H1 (cell line): ENCODE measurements around the gene ELOF1. TPM values are rescaled to one million over a fixed set of nuclear protein-coding genes. Genes with fewer than 3 reads are reported as not detected.

Experiments
- EGR1 ChIP-seq: IDR thresholded peaks from 2 replicates; pipeline ENCODE4 v1.6.1; 2011; ENCODE audit warnings: low read depth, low read length, borderline replicate concordance
- EP300 ChIP-seq, 2 experiments: IDR thresholded peaks; 1 replicate in 1 of 2; 2 replicates in 1 of 2; pipeline ENCODE4 v1.6.1; 2011 to 2012; ENCODE audit warnings: low read depth in 2 of 2, low read length in 2 of 2, mild to moderate bottlenecking in 2 of 2, borderline replicate concordance in 1 of 2, inconsistent platforms in 1 of 2, moderate library complexity in 1 of 2
- JUN ChIP-seq: IDR thresholded peaks from 2 replicates; pipeline ENCODE4 v1.6.1; 2011; ENCODE audit warnings: low read depth, mild to moderate bottlenecking, improper control_type of control experiment, low read length
- KDM1A ChIP-seq: fragments of 200-600, 300-600 bp; sonication (generic); IDR thresholded peaks from 2 replicates; pipeline ENCODE4 v1.7.1; 2016; ENCODE audit warnings: mild to moderate bottlenecking, low read length, borderline replicate concordance
- RAD21 ChIP-seq, 2 experiments: IDR thresholded peaks in 1 of 2; conservative IDR thresholded peaks in 1 of 2; 2 replicates each; pipeline ENCODE4 v1.6.1; 2011; ENCODE audit warnings: low read depth in 2 of 2, low read length in 2 of 2, improper control_type of control experiment in 1 of 2, inconsistent platforms in 1 of 2, mild to moderate bottlenecking in 1 of 2, moderate library complexity in 1 of 2
- RFX5 ChIP-seq: IDR thresholded peaks from 2 replicates; pipeline ENCODE4 v1.6.1; 2011; ENCODE audit warnings: low read depth, low read length, improper control_type of control experiment, borderline replicate concordance
- RXRA ChIP-seq: IDR thresholded peaks from 2 replicates; pipeline ENCODE4 v1.6.1; 2011; ENCODE audit warnings: low read depth, mild to moderate bottlenecking, low read length, moderate library complexity; ENCODE audit not compliant: insufficient read depth
- SUZ12 ChIP-seq: fragments of 200-600 bp; sonication (generic); IDR thresholded peaks from 2 replicates; pipeline ENCODE4 v1.6.1; 2012; ENCODE audit warnings: mild to moderate bottlenecking, inconsistent platforms, low read length, moderate library complexity, mixed read lengths
- TAF1 ChIP-seq: IDR thresholded peaks from 2 replicates; pipeline ENCODE4 v1.6.1; 2011; ENCODE audit warnings: mild to moderate bottlenecking, low read depth, low read length
- polyA plus RNA-seq, 7 experiments: library from polyadenylated mRNA; depleted of rRNA in 3 of 7; stranded (reverse) in 5 of 7; unstranded in 2 of 7; fragments of >200 nt in 5 of 7; fragments of 200-250 nt in 2 of 7; gene quantifications; 1 replicate in 5 of 7; 2 replicates in 1 of 7; 4 replicates in 1 of 7; pipeline versions ENCODE4 v1.2.1 to v1.2.3, GENCODE V29; 2011 to 2013; ENCODE audit warnings: missing spikeins in 2 of 7, mixed read lengths in 2 of 7
- total RNA-seq: library from RNA; stranded (reverse); fragmentation: NEBNext Ultra II Directional; extraction: Animal tissue kit (Norgen Biotek cat#: 25700); gene quantifications from 2 replicates; pipeline ENCODE4 v1.2.1, GENCODE V29; 2021

ELOF1 gene
- total and polyA plus RNA-seq, 2 of the 8 experiments (the other 6 are each of a cell fraction or from before 2014, with no cell fraction given) = 84.2 to 101 TPM

- TF ChIP-seq SUZ12 = no peak
- TF ChIP-seq TAF1 = peak; percentile 94
- TF ChIP-seq RFX5 = no peak
- 0 out of 2 replicates have a peak, but pooled peaks have one; percentile 23 for TF ChIP-seq EGR1
- 0 out of 3 replicates have a peak, but pooled peaks of 1 of the 2 experiments have one; percentile 23 for TF ChIP-seq EP300 (IDR thresholded peaks at IDR 0.05; ENCODE audit: borderline replicate concordance in 1 of 2, low read depth in 2 of 2, low read length in 2 of 2)
- 0 out of 4 replicates have a peak, but pooled peaks of 1 of the 2 experiments have one; percentile 9 for TF ChIP-seq RAD21 (IDR thresholded peaks at IDR 0.05 in 1 of 2, conservative IDR thresholded peaks at IDR 0.05 in 1 of 2; ENCODE audit: low read depth in 2 of 2, low read length in 2 of 2)
- no peak for TF ChIP-seq RXRA
- peak; percentile 28; the same call in 1 of the 2 replicates for TF ChIP-seq JUN
- no peak for TF ChIP-seq KDM1A
- TF ChIP-seq, all 59 proteins: peak for 16
Observed at GRCh38 chr19:11597202-11598102, 38.4 kb upstream of the ELOF1 start, which contains the start of gene ZNF627 (continued).
